Measurements from ENCODE around the gene SPATA25. TPM values are rescaled to one million over a fixed set of nuclear protein-coding genes. Genes with fewer than 3 reads are reported as not detected.

Gene SPATA25
- total RNA-seq, 3 donors from 2014 or later (not counting 1 experiment from before 2014, with no cell fraction given) = 1.2 TPM; not detected in 2

GRCh38 chr20:45896641-45897161 lies 9.3 kb upstream of the SPATA25 start:
- H3K27me3 ChIP-seq (ENCODE audit: control insufficient read depth, insufficient read depth, low read length) = no peaks in the 10 kb centered on the region
- intact Hi-C loops (cut with micrococcal nuclease) = no loop called here
- Mint-ChIP-seq H3K4me3 (no peak overlapping the region), H3K27ac (no peak overlapping the region), H3K4me1 (peaks cover 0 to 11% of the 10 kb centered on the region in 2 donors), H3K27me3 (ENCODE audit: low read depth in 2 of 2) (no peaks in the 10 kb centered on the region), H3K9me3 (no peaks in the 10 kb centered on the region), H3K36me3 (no peaks in the 10 kb centered on the region)
- DNase-seq (no peak), ATAC-seq (no peak)
- peaks cover 22% of the 10 kb centered on the region for H3K4me1 ChIP-seq (ENCODE audit: control insufficient read depth, insufficient read depth, low read length)
- no peak overlapping the region for H3K27ac ChIP-seq (ENCODE audit: low read length)
- H3K9me3 ChIP-seq (ENCODE audit: control insufficient read depth, insufficient read depth, low read length) = no peaks in the 10 kb centered on the region
- TF ChIP-seq CTCF (IDR thresholded peaks at IDR 0.05) = no peak
- H3K4me3 ChIP-seq (ENCODE audit: low read length) = no peak overlapping the region
- 96% methylated on average over 14 of the region's 14 CpGs for WGBS (ENCODE audit: insufficient coverage)
- peaks cover 17% of the 10 kb centered on the region for H3K36me3 ChIP-seq (ENCODE audit: control insufficient read depth, insufficient read depth, low read length)

GRCh38 chr20:45894797-45895196 lies 7.4 kb upstream of the SPATA25 start:
- Histone ChIP-seq H3K27ac (ENCODE audit: low read length) (no peak overlapping the region), H3K36me3 (ENCODE audit: control insufficient read depth, insufficient read depth, low read length) (peaks cover 17% of the 10 kb centered on the region), H3K27me3 (ENCODE audit: control insufficient read depth, insufficient read depth, low read length) (no peaks in the 10 kb centered on the region), H3K4me3 (ENCODE audit: low read length) (no peak overlapping the region), H3K9me3 (ENCODE audit: control insufficient read depth, insufficient read depth, low read length) (no peaks in the 10 kb centered on the region), H3K4me1 (ENCODE audit: control insufficient read depth, insufficient read depth, low read length) (peaks cover 38% of the 10 kb centered on the region)
- Mint-ChIP-seq H3K4me3 (no peak overlapping the region), H3K9me3 (no peaks in the 10 kb centered on the region), H3K27ac (no peak overlapping the region), H3K36me3 (no peaks in the 10 kb centered on the region), H3K27me3 (ENCODE audit: low read depth in 2 of 2) (no peaks in the 10 kb centered on the region), H3K4me1 (peaks cover 5 to 24% of the 10 kb centered on the region in 2 donors)
- no peak for TF ChIP-seq CTCF (IDR thresholded peaks at IDR 0.05)
- intact Hi-C loops (cut with micrococcal nuclease) = no loop called here
- 79% methylated on average over 12 of the region's 12 CpGs for WGBS (ENCODE audit: insufficient coverage)
- DNase-seq (no peak), ATAC-seq (no peak)

GRCh38 chr20:45893831-45894230 lies 6.4 kb upstream of the SPATA25 start:
- no peak overlapping the region for H3K27ac Mint-ChIP-seq
- H3K36me3 Mint-ChIP-seq = no peaks in the 10 kb centered on the region
- peaks cover 38% of the 10 kb centered on the region for H3K4me1 ChIP-seq (ENCODE audit: control insufficient read depth, insufficient read depth, low read length)
- ATAC-seq (no peak), DNase-seq (no peak)
- WGBS (ENCODE audit: insufficient coverage) = 96% methylated on average over 2 of the region's 4 CpGs
- intact Hi-C loops (cut with micrococcal nuclease) = no loop called here
- H3K27ac ChIP-seq (ENCODE audit: low read length) = no peak overlapping the region
- TF ChIP-seq CTCF (IDR thresholded peaks at IDR 0.05) = no peak
- H3K27me3 Mint-ChIP-seq (ENCODE audit: low read depth in 2 of 2) = no peaks in the 10 kb centered on the region
- peaks cover 17% of the 10 kb centered on the region for H3K36me3 ChIP-seq (ENCODE audit: control insufficient read depth, insufficient read depth, low read length)
- H3K27me3 ChIP-seq (ENCODE audit: control insufficient read depth, insufficient read depth, low read length) = no peaks in the 10 kb centered on the region
- H3K9me3 Mint-ChIP-seq = no peaks in the 10 kb centered on the region
- no peaks in the 10 kb centered on the region for H3K9me3 ChIP-seq (ENCODE audit: control insufficient read depth, insufficient read depth, low read length)
- peak overlapping the region; percentile 42 for H3K4me3 Mint-ChIP-seq
- peaks cover 5 to 24% of the 10 kb centered on the region in 2 donors for H3K4me1 Mint-ChIP-seq
- no peak overlapping the region for H3K4me3 ChIP-seq (ENCODE audit: low read length)
